GM18499 (cell line): Measurements from ENCODE around the gene GPT2.

ENCODE experiments used
- ATAC-seq: cut with Tn5 transposase; IDR thresholded peaks from one replicate; pipeline ENCODE4 v1.9.1; 2021; ENCODE audit warnings: moderate number of reproducible peaks; ENCODE audit not compliant: insufficient read depth, unreplicated experiment

Gene GPT2

DNA sequence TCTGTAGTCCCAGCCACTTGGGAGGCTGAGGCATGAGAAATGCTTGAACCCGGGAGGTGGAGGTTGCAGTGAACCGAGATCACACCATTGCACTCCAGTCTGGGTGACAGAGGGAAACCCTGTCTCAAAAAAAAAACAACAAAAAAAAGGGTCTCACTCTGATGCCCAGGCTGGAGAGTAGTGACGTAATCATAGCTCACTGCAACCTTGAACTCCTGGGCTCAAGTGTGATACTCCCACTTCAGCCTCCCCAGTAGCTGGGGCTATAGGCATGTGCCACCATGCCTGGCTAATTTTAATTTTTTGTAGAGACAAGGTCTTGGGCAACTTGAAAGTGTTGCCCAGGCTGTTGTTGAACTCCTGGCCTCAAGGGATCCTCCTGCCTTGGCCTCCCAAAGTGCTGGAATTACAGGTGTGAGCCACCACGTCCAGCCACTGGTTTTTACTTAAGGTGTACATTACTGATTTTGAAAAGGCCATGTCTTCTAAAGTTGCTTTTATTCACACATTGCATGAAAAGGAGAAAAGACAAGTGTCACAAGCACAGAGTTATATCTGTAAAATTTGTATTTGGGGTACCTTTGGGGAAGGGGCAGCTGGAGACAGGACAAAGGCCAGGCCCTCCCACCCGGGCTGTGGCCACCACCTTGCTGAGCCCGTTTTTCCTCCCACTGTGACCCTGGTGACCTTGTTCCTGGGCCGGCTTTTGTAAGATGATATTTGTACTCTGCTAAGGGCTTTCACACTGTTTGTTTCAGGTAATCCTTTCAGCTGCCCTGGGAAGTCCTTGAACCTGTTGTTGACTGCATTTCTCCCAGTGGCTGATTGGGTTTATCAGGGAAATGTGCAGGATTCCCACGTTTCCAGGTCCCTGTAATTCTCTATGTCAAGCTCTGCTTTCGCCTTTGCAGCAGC lies 11.5 kb downstream of the GPT2 start:
- no peak for ATAC-seq

DNA sequence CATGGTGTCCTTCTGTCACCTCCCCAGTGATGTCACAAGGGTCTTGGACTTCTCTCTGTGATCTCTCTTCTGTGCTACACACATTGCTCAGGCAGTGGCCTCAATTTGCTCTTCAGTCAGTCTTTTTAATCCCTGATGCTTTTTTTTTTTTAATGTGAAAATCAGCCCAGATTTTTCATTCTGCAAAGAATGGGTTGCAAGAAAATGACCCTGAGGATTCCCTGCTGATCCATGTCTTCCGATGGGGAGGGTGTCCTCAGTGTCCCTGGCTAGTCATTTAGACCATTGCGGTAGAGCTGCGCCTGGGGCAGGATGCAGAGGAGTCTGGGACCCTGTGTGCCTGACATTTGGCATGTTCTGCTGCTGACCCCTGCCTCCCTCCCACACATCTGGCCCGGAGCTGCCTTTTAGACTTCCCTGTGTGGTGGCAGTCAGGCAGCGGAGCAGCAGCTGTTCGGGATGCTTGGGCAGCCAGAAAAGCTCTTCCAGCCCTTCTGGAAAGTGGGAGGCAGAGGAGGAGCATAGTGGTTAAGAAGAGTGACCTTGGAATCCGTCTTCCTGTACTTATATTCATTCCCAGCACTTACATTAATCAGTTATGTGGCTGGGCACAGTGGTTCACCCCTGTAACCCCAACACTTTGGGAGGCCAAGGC lies 12.3 kb downstream of the GPT2 start:
- no peak for ATAC-seq

DNA sequence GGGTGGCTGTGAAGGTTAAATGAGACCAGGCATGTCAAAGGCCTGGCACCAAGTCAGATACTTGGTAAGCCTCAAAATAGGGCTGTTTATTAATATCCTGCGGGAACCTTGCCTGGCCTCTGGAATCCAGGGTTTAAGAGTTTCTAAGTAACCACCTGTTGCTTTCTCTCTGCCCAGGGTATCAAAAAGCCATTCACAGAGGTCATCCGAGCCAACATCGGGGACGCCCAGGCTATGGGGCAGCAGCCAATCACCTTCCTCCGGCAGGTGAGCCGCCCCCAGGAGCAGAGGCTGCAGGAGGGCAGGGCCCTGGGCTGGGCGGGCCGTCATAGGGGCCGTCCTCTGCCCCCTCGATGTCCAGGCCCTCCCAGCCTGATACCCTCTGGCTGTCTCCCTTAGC lies 13.3 kb downstream of the GPT2 start:
- ATAC-seq = no peak

DNA sequence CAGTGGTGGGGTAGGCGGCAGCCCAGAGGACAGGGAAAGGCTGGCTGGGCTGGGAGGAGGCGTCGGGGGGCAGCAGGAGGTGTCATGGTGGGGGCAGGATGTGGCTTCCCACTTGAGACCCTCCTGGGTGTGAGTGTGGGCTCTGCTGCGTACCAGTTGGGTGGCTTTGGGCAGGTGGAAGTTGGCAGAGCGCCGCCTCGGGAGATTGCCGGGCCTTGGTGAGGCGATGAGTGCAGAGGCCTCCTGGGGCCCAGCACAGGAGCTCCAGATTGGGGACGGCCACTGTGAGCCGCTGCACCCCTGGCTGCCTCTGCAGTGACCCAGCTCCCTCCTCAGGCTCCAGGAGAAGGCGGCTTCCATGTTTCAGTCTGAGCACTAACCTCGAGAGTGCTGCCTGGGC lies 13.8 kb downstream of the GPT2 start:
- ATAC-seq = no peak

DNA sequence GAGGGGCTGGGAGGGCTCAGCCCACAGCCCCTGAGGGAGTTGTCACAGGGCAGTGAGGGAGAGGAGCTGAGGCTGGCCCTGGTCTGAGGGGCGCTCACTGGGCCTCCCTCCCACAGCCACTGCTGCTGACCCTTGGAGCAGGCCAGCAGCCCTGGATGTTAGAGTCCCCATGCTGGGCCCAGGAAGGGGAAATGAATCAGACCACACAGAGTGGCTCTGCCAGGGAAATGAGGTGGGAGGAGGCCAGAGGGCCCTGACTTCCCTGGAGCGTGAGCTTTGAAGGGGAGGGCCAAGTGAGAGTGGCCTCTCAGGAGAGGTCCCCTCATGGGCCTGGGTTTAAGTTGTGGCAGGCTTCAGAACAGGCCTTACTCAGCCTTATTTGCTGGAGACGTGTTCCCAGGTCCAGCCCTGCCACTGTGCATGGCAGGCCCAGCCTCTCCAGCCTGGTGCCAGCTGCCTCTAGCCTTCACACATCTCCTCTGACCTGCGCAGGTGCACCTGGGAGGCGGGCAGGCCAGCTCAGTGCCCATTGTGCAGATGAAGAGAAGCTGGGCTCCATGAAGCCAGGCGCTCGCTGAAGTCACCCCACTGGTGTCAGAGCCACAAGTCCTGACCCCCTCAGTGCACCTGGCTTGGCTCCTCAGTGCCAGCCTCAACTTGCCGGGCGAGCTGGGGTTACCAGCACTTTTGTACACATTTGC lies 15.4 kb downstream of the GPT2 start:
- no peak for ATAC-seq

DNA sequence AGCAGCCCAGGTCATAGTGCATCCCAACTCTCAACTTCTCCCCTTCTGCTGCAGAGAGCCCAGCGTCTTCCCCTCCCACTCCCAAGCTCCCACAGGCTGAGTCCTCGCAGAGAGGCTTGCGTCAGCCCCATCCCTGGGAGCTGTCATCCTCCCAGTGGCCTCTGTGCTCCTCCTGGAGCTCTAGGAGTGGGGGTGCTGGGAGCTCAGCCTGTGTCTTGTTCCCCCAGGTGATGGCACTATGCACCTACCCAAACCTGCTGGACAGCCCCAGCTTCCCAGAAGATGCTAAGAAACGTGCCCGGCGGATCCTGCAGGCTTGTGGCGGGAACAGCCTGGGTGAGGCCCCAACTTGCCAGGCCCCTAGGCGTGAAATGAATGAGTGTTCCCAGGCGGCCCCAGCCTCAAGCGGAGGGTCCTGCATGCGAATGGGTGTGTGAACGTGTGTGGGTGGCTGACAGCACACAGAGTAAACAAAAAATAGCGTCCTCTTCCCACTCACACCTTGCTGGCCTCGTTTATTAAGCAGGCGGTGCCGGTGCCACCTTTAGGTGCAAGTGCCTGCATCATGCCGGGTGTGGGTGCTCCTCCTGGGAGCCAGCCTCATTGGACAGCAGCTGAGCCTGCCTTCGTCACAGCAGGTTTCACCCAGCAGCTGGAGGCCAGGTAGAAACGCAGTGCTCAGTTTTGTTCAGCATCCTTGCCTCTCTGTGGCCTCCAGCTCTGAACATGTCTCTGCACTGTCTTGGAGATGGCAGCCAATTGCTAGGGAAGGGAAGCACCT lies 16.5 kb downstream of the GPT2 start:
- ATAC-seq = no peak

DNA sequence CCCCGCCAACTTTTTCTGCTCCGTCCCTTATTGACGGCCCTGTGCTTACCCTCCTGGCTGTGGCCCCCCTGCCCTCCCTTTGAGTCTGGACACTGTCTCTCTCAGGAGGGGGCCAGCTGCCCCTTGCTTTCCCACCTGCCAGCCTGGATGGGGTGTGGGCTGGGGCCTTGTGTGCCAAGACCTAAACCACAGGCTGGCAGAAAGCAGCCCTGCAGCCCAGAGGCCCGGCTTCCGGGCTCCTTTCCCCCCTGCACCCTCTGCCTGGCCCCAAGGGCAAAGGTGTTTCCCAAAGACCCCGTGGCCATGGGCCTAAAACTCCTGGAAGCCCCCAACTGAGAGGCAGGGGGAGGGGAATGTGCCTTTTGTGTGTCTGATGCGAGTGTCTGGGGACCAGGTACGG lies 17.5 kb downstream of the GPT2 start:
- ATAC-seq = no peak

DNA sequence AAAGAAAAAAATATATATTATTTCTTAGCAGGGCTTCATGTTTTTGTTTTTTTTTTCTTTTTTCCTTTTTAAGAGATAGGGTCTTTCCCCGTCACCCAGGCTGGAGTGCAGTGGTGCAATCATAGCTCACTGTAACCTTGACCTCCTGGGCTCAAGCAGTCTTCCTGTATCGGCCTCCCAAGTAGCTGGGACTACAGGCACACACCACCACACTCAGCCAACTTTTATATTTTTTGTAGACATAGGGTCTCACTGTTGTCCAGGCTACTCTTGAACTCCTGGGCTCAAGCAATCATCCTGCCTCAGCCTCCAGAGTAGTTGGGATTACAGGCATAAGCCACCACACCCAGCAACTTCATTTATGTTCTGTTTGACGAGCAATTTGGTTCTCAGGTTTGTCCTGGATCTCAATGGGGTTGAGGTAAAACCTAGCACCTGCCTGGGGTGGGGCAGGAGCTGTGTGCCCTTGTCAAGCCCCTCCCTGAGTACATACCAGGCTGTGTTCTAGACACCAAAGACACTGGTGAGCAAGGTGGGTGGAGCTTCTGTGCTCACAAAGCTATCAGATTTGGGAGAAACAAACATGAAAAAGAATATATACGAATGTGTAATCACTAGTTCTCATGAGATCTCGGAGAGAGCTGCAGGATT lies 19.2 kb downstream of the GPT2 start:
- no peak for ATAC-seq

DNA sequence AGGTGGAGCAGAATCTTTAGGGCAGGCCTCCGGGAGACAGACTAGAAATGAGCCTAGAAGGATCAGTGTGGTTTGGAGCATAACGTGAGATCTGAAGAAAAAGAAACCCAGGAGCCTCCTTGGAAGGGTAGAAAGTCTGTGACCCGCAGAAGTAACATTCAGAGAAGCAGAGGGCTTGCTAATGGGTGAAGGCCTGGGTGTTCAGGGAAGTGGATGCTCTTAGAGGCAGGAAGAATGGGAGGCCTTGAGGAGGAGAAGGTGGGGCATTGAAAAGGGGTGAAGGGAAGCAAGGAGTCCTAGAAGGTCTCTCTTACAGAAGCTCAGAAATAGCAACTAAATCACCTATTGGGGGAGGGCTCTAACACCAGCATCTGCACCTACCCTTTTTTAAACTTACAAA lies 20.3 kb downstream of the GPT2 start:
- no peak for ATAC-seq

DNA sequence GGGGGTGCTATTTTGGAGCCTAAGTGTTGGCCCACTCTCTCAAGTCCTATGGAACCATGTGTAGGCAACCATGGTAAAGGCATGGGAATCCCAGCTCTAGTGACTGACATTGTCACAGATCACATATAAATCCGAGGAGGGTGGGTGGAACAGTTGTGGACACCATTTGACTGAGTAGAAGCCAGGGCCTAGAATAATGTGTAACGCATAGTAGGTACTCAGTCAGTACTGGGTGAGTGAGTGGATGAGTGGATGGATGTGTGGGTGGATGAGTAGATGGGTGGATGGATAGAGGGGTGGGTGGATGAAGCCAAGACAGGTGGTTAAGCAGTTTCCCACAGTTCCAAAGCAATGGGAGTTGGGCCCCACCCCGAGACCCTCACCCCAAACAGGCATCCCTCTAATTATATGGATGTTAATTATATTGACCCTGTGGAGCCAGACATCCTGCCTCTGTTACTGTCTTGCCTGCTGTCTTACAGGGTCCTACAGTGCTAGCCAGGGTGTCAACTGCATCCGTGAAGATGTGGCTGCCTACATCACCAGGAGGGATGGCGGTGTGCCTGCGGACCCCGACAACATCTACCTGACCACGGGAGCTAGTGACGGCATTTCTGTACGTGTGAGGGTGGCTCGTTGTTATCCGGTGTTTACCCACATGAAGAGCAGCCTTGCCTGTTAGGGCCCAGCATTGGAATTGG lies 22.3 kb downstream of the GPT2 start:
- ATAC-seq = no peak

DNA sequence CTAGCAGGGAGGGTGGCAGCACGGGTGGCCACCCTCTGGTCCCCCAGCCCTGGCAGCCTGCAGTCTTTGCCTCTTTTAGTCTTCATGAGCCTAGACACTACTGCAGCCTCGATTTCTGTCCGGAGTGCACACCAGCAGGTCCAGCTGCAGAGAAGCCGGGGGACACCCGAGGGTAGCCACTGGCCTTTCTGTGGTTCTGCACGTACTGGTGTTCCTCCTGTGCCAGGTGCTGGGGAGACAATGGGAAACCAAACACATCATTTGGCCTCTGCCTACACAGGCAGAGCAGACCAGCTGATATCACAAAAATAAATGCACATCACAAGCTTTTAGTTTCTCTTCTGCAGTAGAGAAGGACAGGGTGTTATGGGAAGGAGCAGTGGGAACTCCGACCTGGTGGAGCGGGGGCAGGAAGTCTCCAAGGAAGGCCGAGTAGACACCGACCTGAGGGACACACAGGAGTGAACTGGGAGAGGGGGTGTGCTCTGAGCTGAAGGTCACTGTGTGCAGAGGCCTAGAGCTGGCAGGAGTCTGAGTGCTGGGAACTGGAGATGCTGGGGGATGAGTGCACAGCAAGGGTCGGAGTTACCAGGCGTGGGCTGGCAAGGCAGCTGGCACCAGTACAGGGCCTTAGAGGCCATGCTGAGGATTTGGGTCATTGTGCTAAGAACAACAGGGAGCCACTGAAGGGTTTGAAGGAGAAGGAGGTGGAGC lies 23.1 kb downstream of the GPT2 start:
- no peak for ATAC-seq

DNA sequence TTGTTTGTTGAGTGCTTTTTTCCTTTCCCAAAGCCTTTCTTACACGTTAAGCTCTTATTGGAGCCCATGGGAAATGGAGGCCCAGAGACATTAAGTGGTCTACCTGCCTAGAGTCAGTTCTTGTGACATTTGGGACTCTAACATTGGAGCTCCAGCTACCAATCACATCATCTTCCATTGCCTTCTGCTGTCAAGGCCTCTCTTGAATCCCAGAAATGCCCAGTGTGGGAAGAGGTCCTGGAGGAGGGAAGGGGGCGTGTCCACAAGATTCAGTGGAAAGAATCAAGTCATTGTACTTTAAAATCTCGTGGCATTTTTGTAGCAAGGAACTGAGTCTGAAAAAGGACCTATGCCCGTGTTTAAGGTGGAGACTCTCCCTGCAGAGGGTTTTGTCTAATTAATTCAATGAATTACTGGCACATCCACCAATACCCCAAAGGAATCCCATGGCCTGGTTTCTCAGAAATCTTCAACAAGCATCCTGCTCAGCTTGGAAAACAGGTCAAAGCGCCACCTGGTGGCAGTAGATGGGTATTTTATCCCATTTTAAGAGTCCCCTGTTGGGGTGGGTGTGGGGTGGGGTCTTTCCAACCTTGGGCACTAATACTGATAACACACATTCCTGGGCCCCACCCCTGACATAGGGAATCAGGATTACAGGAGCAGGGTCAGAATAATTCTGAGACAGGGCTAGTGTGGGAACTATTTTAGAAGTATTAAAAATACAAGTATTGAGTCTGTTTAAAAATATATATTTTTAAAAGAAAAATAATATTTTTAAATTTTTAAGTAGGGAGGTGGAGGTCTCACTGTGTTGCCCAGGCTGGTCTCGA lies 24.6 kb downstream of the GPT2 start:
- ATAC-seq = no peak

DNA sequence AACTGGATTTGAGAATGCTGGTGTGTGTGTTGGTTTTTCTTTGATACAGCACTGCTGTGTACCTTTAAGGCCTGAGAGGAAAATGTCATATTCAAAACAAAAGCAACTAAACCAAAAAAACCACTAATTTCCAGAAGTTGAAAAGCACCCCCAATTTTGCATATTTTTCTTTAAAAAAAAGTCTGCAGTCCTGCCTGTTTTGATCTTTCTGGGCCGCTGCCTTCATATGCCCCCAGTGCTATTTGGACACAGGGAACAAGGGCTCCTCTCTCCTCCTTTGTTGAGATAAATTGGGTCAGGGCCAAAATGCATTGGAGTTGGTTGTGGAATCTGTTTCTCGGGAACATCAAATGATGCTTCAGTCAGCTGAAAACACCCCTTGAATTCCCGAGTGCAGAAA lies 26.9 kb downstream of the GPT2 start:
- peak; percentile 82 for ATAC-seq

DNA sequence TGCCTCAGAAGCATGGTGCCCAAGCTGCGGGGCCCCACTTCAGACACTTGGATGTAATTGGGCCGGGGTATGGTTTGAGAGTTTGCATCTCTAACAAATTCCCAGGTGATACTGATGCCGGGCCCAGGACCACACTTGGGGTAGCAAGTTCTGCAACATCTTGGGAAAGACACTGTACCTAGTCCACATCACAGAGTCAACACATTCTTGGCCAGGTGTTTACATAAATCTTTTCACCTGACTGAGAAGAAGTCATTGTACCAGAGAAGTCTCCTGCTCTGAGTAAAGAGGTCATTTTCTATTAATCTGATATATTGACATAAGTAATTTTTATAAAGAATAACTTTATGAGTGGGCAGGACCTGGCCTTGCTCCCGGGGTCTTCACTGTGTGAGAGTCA lies 27.5 kb downstream of the GPT2 start:
- no peak for ATAC-seq

DNA sequence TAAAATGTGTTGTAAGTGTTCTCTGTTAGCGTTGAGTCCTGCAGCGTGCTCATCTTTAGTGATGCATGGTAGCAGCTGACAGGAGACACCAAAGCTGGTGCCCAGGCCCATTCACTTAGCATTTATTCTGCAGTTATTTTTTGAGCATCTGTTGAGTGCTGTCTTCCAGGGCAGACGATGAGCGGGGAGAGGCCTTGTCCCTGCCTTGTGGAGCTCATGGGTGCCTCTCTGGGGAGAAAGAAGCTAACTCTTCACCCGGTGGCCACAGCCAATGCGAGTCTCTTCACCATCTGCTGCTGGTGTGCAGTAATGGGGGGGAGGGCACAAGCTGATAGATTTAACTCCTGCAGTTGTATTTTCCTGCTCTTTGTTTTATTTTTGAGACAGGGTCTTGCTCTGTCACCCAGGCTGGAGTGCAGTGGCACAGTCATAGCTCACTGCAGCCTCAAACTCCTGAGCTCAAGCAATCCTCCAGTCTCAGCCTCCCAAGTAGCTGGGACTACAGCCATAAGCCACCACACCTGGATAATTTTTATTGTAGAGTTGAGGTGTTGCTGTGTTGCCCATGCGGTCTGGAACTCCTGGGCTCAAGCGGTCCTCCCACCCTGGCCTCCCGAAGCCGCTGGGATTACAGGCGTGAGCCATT lies 30.5 kb downstream of the GPT2 start:
- ATAC-seq = no peak

DNA sequence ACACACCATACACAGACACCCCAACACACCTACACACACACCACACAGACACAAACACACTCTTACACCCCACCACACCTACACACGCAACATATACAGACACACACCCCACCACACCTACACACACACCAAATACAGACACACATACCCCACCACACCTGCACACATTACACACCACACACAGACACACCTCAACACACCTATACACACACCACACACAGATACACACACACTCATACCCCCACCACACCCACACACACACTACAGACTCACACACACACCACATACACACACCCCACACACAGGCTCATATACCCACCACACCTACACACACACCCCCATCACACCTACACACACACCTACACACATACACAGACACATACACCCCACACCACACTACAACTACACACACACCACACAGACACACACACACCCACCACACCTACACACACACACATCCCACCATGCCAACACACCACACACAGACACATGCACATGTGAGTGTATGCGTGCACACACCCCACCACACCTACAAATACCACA lies 31.4 kb downstream of the GPT2 start:
- no peak for ATAC-seq

DNA sequence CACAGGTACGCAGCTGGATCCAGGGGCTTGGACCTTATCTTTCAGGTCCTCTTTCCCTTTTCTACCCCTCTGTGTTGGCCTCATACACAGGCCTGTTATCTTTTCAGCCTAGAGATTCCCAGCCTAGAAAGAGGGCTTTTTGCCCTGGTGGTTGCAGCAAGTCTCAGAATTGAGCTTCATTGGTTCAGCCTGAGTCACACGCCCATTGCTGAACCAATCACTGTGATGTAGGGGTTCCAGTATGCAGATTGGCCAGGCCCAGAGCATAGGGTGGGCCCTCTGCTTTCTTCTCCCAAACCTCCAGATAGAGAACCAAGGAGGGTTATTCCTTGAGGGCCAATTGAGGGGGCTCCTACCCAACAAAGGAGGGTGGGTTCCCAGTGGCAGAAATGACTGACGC lies 32.8 kb downstream of the GPT2 start:
- ATAC-seq = no peak
